Esophagus squamous epithelium (tissue), 5 donors: Measurements from ENCODE around the gene MELK. TPM values are rescaled to one million over a fixed set of nuclear protein-coding genes. Genes with fewer than 3 reads are reported as not detected.

Experiments used
- DNase-seq: peaks from one replicate; lab custom pipeline; 2025; lab: John Stamatoyannopoulos, UW
- H3K27ac ChIP-seq, 4 donors: fragments of 200-600 bp; sonication (generic); one replicate each; pipeline ENCODE4 v1.5.1; 2016 to 2019; ENCODE audit warnings: mild to moderate bottlenecking in 1 of 4
- H3K27me3 ChIP-seq, 4 donors: fragments of 200-600 bp; sonication (generic); 1 replicate in 3 of 4; 2 replicates in 1 of 4; pipeline versions ENCODE4 v1.5.1 to v1.6.0; 2017 to 2021; ENCODE audit warnings: antibody characterized with exemption in 1 of 4
- H3K36me3 ChIP-seq, 3 donors: fragments of 200-600 bp; sonication (generic); one replicate each; pipeline ENCODE4 v1.5.1; 2016 to 2019
- H3K4me1 ChIP-seq, 3 donors: fragments of 200-600 bp; sonication (generic); one replicate each; pipeline ENCODE4 v1.5.1; 2017 to 2019
- H3K4me3 ChIP-seq, 4 donors: fragments of 200-600 bp; sonication (generic); 1 replicate in 3 of 4; 2 replicates in 1 of 4; pipeline ENCODE4 v1.5.1; 2016 to 2019; ENCODE audit warnings: mild to moderate bottlenecking in 2 of 4, moderate library complexity in 1 of 4
- H3K9me3 ChIP-seq, 3 donors: fragments of 200-600 bp; sonication (generic); one replicate each; pipeline ENCODE4 v1.5.1; 2016 to 2019
- POLR2A ChIP-seq, 4 donors: fragments of 450-650 bp; IDR thresholded peaks; one replicate each; pipeline ENCODE4 v1.6.1; 2017; ENCODE audit warnings: antibody characterized with exemption in 4 of 4, mild to moderate bottlenecking in 4 of 4, moderate library complexity in 3 of 4
- WGBS, 2 donors: methylation state at CpG; one replicate each; pipeline ENCODE4 v1.1.5; 2018; 5-methylcytosine and 5-hydroxymethylcytosine counted together
- intact Hi-C: fragments of 100-400 bp; cut with DNase I; formaldehyde crosslinking; loops from one replicate; pipeline ENCODE4 v1.15.0; 2022
- total RNA-seq, 4 donors: library from RNA; depleted of rRNA; stranded (reverse); fragments of >200 nt; gene quantifications; one replicate each; pipeline ENCODE4 v1.1.0, GENCODE V29; 2016
- TF ChIP-seq, protein P1 (sequence below), 6 experiments: fragments of 450-650 bp in 4 of 6; fragments of 200-600 bp in 2 of 6; sonication (generic) in 2 of 6; IDR thresholded peaks; one replicate each; pipeline ENCODE4 v1.5.1; 2016 to 2019; ENCODE audit warnings: antibody characterized with exemption in 6 of 6, mild to moderate bottlenecking in 4 of 6, moderate library complexity in 4 of 6
- donor health status: DM: yes; HTN: yes; CAD: no.

The MELK gene
- total RNA-seq, 4 donors from 2014 or later = 5.0 to 21.1 (median 12.4) TPM

DNA sequence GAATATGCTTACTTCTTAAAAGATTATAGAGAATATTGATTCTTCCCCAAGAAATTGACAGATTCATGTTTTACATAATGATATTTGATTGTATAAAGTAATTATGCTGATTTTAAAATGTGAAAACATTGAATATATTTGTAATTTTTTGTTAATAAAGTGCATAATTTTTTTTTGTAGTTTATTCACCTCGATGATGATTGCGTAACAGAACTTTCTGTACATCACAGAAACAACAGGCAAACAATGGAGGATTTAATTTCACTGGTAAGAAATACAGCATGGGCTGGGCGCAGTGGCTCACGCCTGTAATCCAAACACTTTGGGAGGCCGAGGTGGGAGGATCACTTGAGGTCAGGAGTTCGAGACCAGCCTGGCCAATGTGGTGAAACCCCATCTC is 70.1 kb downstream of the MELK start:
- H3K9me3 ChIP-seq = no peaks in the 10 kb centered on the region
- H3K36me3 ChIP-seq = peaks cover 0 to 4% (median 0%) of the 10 kb centered on the region in 3 donors
- intact Hi-C loops = no loop called here
- H3K4me1 ChIP-seq = no peaks in the 10 kb centered on the region
- no peak for DNase-seq
- 93 to 96% methylated on average over 6 of the region's 6 CpGs for WGBS, 2 donors
- TF ChIP-seq, protein P1, sequence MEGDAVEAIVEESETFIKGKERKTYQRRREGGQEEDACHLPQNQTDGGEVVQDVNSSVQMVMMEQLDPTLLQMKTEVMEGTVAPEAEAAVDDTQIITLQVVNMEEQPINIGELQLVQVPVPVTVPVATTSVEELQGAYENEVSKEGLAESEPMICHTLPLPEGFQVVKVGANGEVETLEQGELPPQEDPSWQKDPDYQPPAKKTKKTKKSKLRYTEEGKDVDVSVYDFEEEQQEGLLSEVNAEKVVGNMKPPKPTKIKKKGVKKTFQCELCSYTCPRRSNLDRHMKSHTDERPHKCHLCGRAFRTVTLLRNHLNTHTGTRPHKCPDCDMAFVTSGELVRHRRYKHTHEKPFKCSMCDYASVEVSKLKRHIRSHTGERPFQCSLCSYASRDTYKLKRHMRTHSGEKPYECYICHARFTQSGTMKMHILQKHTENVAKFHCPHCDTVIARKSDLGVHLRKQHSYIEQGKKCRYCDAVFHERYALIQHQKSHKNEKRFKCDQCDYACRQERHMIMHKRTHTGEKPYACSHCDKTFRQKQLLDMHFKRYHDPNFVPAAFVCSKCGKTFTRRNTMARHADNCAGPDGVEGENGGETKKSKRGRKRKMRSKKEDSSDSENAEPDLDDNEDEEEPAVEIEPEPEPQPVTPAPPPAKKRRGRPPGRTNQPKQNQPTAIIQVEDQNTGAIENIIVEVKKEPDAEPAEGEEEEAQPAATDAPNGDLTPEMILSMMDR (IDR thresholded peaks at IDR 0.05) = no peak
- TF ChIP-seq POLR2A (IDR thresholded peaks at IDR 0.05) = no peak
- H3K27me3 ChIP-seq = no peaks in the 10 kb centered on the region
- H3K27ac ChIP-seq = no peak overlapping the region
- H3K4me3 ChIP-seq = no peak overlapping the region

DNA sequence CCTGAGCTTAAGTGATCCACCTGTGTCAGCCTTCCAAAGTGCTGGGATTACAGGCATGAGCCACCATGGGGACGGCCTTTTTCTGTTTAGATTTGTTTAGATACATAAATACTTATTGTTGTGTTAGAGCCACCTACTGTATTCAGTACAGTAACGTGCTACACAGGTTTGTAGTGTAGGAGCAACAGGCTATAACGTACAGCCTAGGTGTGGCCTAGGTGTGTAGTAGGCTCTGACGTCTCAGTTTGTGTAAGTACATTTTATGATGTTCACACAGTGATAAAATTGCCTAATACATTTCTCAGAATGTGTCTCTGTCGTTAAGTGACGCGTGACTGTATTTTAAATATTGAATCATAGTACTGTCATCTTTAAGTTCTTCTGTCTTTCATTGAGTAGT is 84.1 kb downstream of the MELK start:
- Histone ChIP-seq H3K4me3 (no peak overlapping the region), H3K27ac (no peak overlapping the region), H3K4me1 (no peaks in the 10 kb centered on the region), H3K9me3 (no peaks in the 10 kb centered on the region), H3K27me3 (no peaks in the 10 kb centered on the region), H3K36me3 (peaks cover 0 to 6% (median 0%) of the 10 kb centered on the region in 3 donors)
- WGBS, 2 donors = 89 to 92% methylated on average over 7 of the region's 7 CpGs
- DNase-seq = no peak
- TF ChIP-seq, protein P1 (IDR thresholded peaks at IDR 0.05) = no peak
- TF ChIP-seq POLR2A (IDR thresholded peaks at IDR 0.05) = no peak
- intact Hi-C loops = no loop called here

DNA sequence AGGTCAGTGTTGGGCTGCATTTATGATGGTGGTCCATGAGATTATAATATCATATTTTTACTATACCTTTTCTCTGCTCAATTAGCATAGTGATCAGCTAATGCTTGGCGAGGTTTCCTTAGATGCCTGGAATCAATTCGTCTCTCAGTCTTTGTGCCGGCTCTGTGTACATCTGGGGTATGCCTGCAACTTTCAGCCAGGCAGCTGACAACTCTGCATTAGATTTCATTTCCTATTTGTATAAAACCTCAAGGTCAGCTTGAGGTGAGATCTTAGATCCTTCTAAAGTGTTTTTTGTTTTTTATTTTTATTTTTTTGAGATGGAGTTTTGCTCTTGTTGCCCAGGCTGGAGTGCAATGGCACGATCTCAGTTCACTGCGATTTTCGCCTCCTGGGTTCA is 86.8 kb downstream of the MELK start:
- Histone ChIP-seq H3K36me3 (no peaks in the 10 kb centered on the region), H3K27me3 (no peaks in the 10 kb centered on the region), H3K9me3 (no peaks in the 10 kb centered on the region), H3K4me3 (no peak overlapping the region), H3K27ac (no peak overlapping the region), H3K4me1 (no peaks in the 10 kb centered on the region)
- no peak for TF ChIP-seq POLR2A (IDR thresholded peaks at IDR 0.05)
- TF ChIP-seq, protein P1 (IDR thresholded peaks at IDR 0.05) = no peak
- WGBS, 2 donors = 95 to 99% methylated on average over 6 of the region's 6 CpGs
- intact Hi-C loops = no loop called here
- no peak for DNase-seq

DNA sequence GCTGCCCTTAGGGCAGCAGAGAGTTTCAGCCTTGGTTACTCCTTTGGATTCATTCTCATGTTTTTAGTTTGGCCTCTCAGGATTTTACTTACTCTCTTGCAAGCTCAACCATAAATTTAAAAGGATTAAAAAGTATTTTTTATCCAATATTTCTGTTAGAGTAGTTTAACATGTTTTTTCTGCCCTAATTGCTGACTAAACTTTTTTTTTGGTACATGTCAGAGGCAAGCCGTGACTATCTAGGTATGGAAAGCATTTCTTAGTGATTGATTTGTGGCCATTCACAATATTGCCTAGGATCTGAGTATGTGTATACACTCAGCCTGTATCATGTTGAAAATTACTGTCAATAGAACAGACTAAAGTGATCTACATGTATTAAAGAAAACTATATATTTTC is 92.1 kb downstream of the MELK start:
- intact Hi-C loops = no loop called here
- no peaks in the 10 kb centered on the region for H3K36me3 ChIP-seq
- TF ChIP-seq, protein P1 (IDR thresholded peaks at IDR 0.05) = no peak
- DNase-seq = no peak
- no peak overlapping the region for H3K4me3 ChIP-seq
- H3K27ac ChIP-seq = no peak overlapping the region
- H3K27me3 ChIP-seq = no peaks in the 10 kb centered on the region
- no peaks in the 10 kb centered on the region for H3K4me1 ChIP-seq
- WGBS, 2 donors = 85 to 89% methylated on average over 1 of the region's 1 CpG
- H3K9me3 ChIP-seq = no peaks in the 10 kb centered on the region

DNA sequence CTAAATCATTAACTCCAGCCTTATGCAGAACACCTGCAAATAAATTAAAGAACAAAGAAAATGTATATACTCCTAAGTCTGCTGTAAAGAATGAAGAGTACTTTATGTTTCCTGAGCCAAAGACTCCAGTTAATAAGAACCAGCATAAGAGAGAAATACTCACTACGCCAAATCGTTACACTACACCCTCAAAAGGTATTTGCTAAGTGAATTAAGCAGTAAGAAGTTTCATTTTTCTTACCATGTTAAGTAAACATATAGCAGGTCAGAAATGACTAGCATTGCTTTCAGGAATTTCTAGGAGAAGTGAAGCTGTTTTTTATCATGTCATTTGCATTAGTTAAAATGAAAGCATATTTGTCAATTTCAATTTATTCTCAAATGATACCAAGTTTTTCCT is 92.7 kb downstream of the MELK start:
- WGBS, 2 donors = 74 to 90% methylated on average over 2 of the region's 2 CpGs

More for the DNA sequence above, 92.7 kb downstream of the MELK start:
- TF ChIP-seq, protein P1 (IDR thresholded peaks at IDR 0.05) = no peak
- TF ChIP-seq POLR2A (IDR thresholded peaks at IDR 0.05) = no peak
- H3K9me3 ChIP-seq = no peaks in the 10 kb centered on the region
- no peaks in the 10 kb centered on the region for H3K4me1 ChIP-seq
- H3K27ac ChIP-seq = no peak overlapping the region
- DNase-seq = no peak
- no peaks in the 10 kb centered on the region for H3K36me3 ChIP-seq
- intact Hi-C loops = no loop called here
- H3K4me3 ChIP-seq = no peak overlapping the region
- H3K27me3 ChIP-seq = no peaks in the 10 kb centered on the region
